HEK293 (cell line): ENCODE results near the gene IPCEF1.

Experiments used
- CTCF ChIP-seq: fragments of 450-650 bp; formaldehyde crosslinking; IDR thresholded peaks from 2 replicates; pipeline ENCODE4 v1.5.1; 2016; ENCODE audit warnings: missing biosample characterization, missing genetic modification characterization
- PATZ1 ChIP-seq: fragments of 450-650 bp; formaldehyde crosslinking; IDR thresholded peaks from 2 replicates; pipeline ENCODE4 v1.5.1; 2016; ENCODE audit warnings: missing biosample characterization, missing genetic modification characterization
- ZBTB11 ChIP-seq: fragments of 450-650 bp; formaldehyde crosslinking; conservative IDR thresholded peaks from 2 replicates; pipeline ENCODE4 v1.5.1; 2016; ENCODE audit warnings: low read depth, missing biosample characterization, missing genetic modification characterization
- ZNF274 ChIP-seq, 2 experiments: fragments of 200-500 bp in 1 of 2; fragments of 450-650 bp in 1 of 2; sonication (Bioruptor generic) in 1 of 2; formaldehyde crosslinking in 1 of 2; IDR thresholded peaks; 2 replicates each; pipeline versions ENCODE4 v1.5.1 to v1.6.1; 2014 to 2016; ENCODE audit warnings: borderline replicate concordance in 1 of 2, inconsistent platforms in 1 of 2, low read length in 1 of 2, missing biosample characterization in 1 of 2, missing genetic modification characterization in 1 of 2
- ZNF302 ChIP-seq: fragments of 450-650 bp; formaldehyde crosslinking; IDR thresholded peaks from 2 replicates; pipeline ENCODE4 v1.5.1; 2016; ENCODE audit warnings: missing biosample characterization, missing genetic modification characterization, low read depth
- ZNF404 ChIP-seq: fragments of 450-650 bp; formaldehyde crosslinking; IDR thresholded peaks from 2 replicates; pipeline ENCODE4 v1.5.1; 2017; ENCODE audit warnings: missing biosample characterization, missing genetic modification characterization
- ZNF549 ChIP-seq: fragments of 450-650 bp; IDR thresholded peaks from 2 replicates; pipeline ENCODE4 v1.5.1; 2018; ENCODE audit warnings: missing biosample characterization, missing genetic modification characterization, mild to moderate bottlenecking, inconsistent platforms, moderate library complexity
- ZNF626 ChIP-seq: fragments of 450-650 bp; sonication (Bioruptor Pico); formaldehyde crosslinking; IDR thresholded peaks from 2 replicates; pipeline ENCODE4 v1.5.1; 2018; ENCODE audit warnings: missing biosample characterization, missing genetic modification characterization, inconsistent platforms
- ZNF639 ChIP-seq: fragments of 450-650 bp; formaldehyde crosslinking; IDR thresholded peaks from 2 replicates; pipeline ENCODE4 v1.5.1; 2016; ENCODE audit warnings: missing biosample characterization, missing genetic modification characterization

- TF ChIP-seq ZNF404 (tag by site-specific recombination) (no peak), ZNF302 (no peak), ZNF274 (IDR thresholded peaks at IDR 0.05; ENCODE audit: low read length) (no peak), ZNF274 (tag by site-specific recombination; IDR thresholded peaks at IDR 0.05; ENCODE audit: borderline replicate concordance) (no peak), PATZ1 (tag by site-specific recombination) (no peak), CTCF (tag by site-specific recombination) (no peak), ZNF626 (tag by site-specific recombination) (no peak), ZNF549 (no peak), ZNF639 (tag by site-specific recombination) (no peak), ZBTB11 (tag by site-specific recombination) (no peak)
Measured at GRCh38 chr6:154292855-154293519, 63.6 kb downstream of the IPCEF1 start.
